ENCODE measurements around the gene SVOPL. TPM values are rescaled to one million over a fixed set of nuclear protein-coding genes. Genes with fewer than 3 reads are reported as not detected.

The SVOPL gene
- total and polyA plus RNA-seq, 4 donors, result 0.13 to 1.5 (median 0.39) TPM; not detected in 1

- WGBS, 2 donors, result 73 to 84% methylated on average over 9 of the region's 9 CpGs
- Histone ChIP-seq H3K9me3 (ENCODE audit: control insufficient read depth in 4 of 4, insufficient read depth in 3 of 4, low read length in 3 of 4) (no peaks in the 10 kb centered on the region), H3K4me1 (ENCODE audit: control insufficient read depth in 5 of 5, insufficient read depth in 5 of 5, low read length in 5 of 5) (no peaks in the 10 kb centered on the region), H3K36me3 (ENCODE audit: control insufficient read depth in 4 of 4, insufficient read depth in 4 of 4, low read length in 4 of 4) (no peaks in the 10 kb centered on the region), H3K9ac (ENCODE audit: insufficient read depth in 1 of 2, low read length in 2 of 2) (no peak overlapping the region), H3K27ac (ENCODE audit: low read depth in 1 of 2, low read length in 1 of 2) (no peak overlapping the region), H3K4me3 (no peak overlapping the region), H3K27me3 (ENCODE audit: control insufficient read depth in 3 of 3, insufficient read depth in 3 of 3, low read length in 2 of 3) (no peaks in the 10 kb centered on the region)
- DNase-seq (no peak), ATAC-seq (ENCODE audit: insufficient read depth, low FRiP score) (no peak)
- TF ChIP-seq CTCF (IDR thresholded peaks at IDR 0.05; ENCODE audit: control extremely low read depth, extremely low read depth), result no peak
Observed at GRCh38 chr7:138726288-138726687, 25.1 kb upstream of the SVOPL start.

- Histone ChIP-seq H3K9me3 (ENCODE audit: control insufficient read depth in 4 of 4, insufficient read depth in 3 of 4, low read length in 3 of 4) (no peaks in the 10 kb centered on the region), H3K27ac (ENCODE audit: low read depth in 1 of 2, low read length in 1 of 2) (no peak overlapping the region), H3K36me3 (ENCODE audit: control insufficient read depth in 4 of 4, insufficient read depth in 4 of 4, low read length in 4 of 4) (no peaks in the 10 kb centered on the region), H3K27me3 (ENCODE audit: control insufficient read depth in 3 of 3, insufficient read depth in 3 of 3, low read length in 2 of 3) (no peaks in the 10 kb centered on the region), H3K4me1 (ENCODE audit: control insufficient read depth in 5 of 5, insufficient read depth in 5 of 5, low read length in 5 of 5) (peaks cover 0 to 1% (median 0%) of the 10 kb centered on the region in 5 donors), H3K9ac (ENCODE audit: insufficient read depth in 1 of 2, low read length in 2 of 2) (no peak overlapping the region), H3K4me3 (no peak overlapping the region)
- TF ChIP-seq CTCF (IDR thresholded peaks at IDR 0.05; ENCODE audit: control extremely low read depth, extremely low read depth), result no peak
- WGBS, 2 donors, result 73 to 88% methylated on average over 4 of the region's 4 CpGs
- ATAC-seq (ENCODE audit: insufficient read depth, low FRiP score), result no peak
- no peak for DNase-seq
Observed at GRCh38 chr7:138720286-138720685, 19.1 kb upstream of the SVOPL start.

- no peak for TF ChIP-seq CTCF (IDR thresholded peaks at IDR 0.05; ENCODE audit: control extremely low read depth, extremely low read depth)
- no peak for DNase-seq
- no peak for ATAC-seq (ENCODE audit: insufficient read depth, low FRiP score)
- Histone ChIP-seq H3K27me3 (ENCODE audit: control insufficient read depth in 3 of 3, insufficient read depth in 3 of 3, low read length in 2 of 3) (no peaks in the 10 kb centered on the region), H3K9me3 (ENCODE audit: control insufficient read depth in 4 of 4, insufficient read depth in 3 of 4, low read length in 3 of 4) (no peaks in the 10 kb centered on the region), H3K4me1 (ENCODE audit: control insufficient read depth in 5 of 5, insufficient read depth in 5 of 5, low read length in 5 of 5) (peaks cover 0 to 1% (median 0%) of the 10 kb centered on the region in 5 donors), H3K27ac (ENCODE audit: low read depth in 1 of 2, low read length in 1 of 2) (no peak overlapping the region), H3K4me3 (no peak overlapping the region), H3K36me3 (ENCODE audit: control insufficient read depth in 4 of 4, insufficient read depth in 4 of 4, low read length in 4 of 4) (no peaks in the 10 kb centered on the region), H3K9ac (ENCODE audit: insufficient read depth in 1 of 2, low read length in 2 of 2) (no peak overlapping the region)
- WGBS, 2 donors, result 97 to 98% methylated on average over 7 of the region's 7 CpGs
Observed at GRCh38 chr7:138716889-138717288, 15.7 kb upstream of the SVOPL start.

GRCh38 chr7:138713191-138713590 lies 12.0 kb upstream of the SVOPL start:
- Histone ChIP-seq H3K27ac (ENCODE audit: low read depth in 1 of 2, low read length in 1 of 2) (no peak overlapping the region), H3K4me1 (ENCODE audit: control insufficient read depth in 5 of 5, insufficient read depth in 5 of 5, low read length in 5 of 5) (peaks cover 0 to 11% (median 0%) of the 10 kb centered on the region in 5 donors), H3K27me3 (ENCODE audit: control insufficient read depth in 3 of 3, insufficient read depth in 3 of 3, low read length in 2 of 3) (no peaks in the 10 kb centered on the region), H3K4me3 (no peak overlapping the region), H3K9ac (ENCODE audit: insufficient read depth in 1 of 2, low read length in 2 of 2) (no peak overlapping the region), H3K36me3 (ENCODE audit: control insufficient read depth in 4 of 4, insufficient read depth in 4 of 4, low read length in 4 of 4) (no peaks in the 10 kb centered on the region), H3K9me3 (ENCODE audit: control insufficient read depth in 4 of 4, insufficient read depth in 3 of 4, low read length in 3 of 4) (peaks cover 0 to 2% (median 0%) of the 10 kb centered on the region in 4 donors)
- DNase-seq, result no peak
- ATAC-seq (ENCODE audit: insufficient read depth, low FRiP score), result no peak
- no peak for TF ChIP-seq CTCF (IDR thresholded peaks at IDR 0.05; ENCODE audit: control extremely low read depth, extremely low read depth)
- WGBS, 2 donors, result 85 to 86% methylated on average over 7 of the region's 7 CpGs

Data from lung (tissue), 12 donors.